Upper lobe of left lung (tissue), 6 donors: ENCODE results near the gene SPOCK1. TPM values are rescaled to one million over a fixed set of nuclear protein-coding genes. Genes with fewer than 3 reads are reported as not detected.

ENCODE experiments used
- ATAC-seq, 2 donors: fragments of 200-7000 bp; cut with Tn5 transposase; one replicate each; pipeline ENCODE4 v1.9.1; 2022; ENCODE audit warnings: mild to moderate bottlenecking in 2 of 2, moderate library complexity in 2 of 2; ENCODE audit not compliant: low FRiP score in 2 of 2
- DNase-seq, 2 donors: peaks; one replicate each; pipeline ENCODE4 v3.0.0-alpha.2; 2019 to 2020
- H3K27ac ChIP-seq, 4 donors: fragments of 200-600 bp; sonication (generic); one replicate each; pipeline ENCODE4 v1.5.1; 2016 to 2019
- H3K27me3 ChIP-seq, 4 donors: fragments of 200-600 bp; sonication (generic); one replicate each; pipeline ENCODE4 v1.5.1; 2017 to 2019
- H3K36me3 ChIP-seq, 4 donors: fragments of 200-600 bp; sonication (generic); one replicate each; pipeline ENCODE4 v1.5.1; 2016 to 2019
- H3K4me1 ChIP-seq, 4 donors: fragments of 200-600 bp; sonication (generic); one replicate each; pipeline ENCODE4 v1.5.1; 2018 to 2019
- H3K4me3 ChIP-seq, 4 donors: fragments of 200-600 bp; sonication (generic); one replicate each; pipeline ENCODE4 v1.5.1; 2017 to 2019; ENCODE audit warnings: mild to moderate bottlenecking in 2 of 4, moderate library complexity in 1 of 4
- H3K9me3 ChIP-seq, 4 donors: fragments of 200-600 bp; sonication (generic); one replicate each; pipeline ENCODE4 v1.5.1; 2018 to 2019
- EP300 ChIP-seq, 4 donors: sonication (generic); formaldehyde crosslinking; IDR thresholded peaks; one replicate each; pipeline ENCODE4 v1.5.1; 2017; ENCODE audit warnings: antibody characterized with exemption in 4 of 4, control low read depth in 2 of 4
- POLR2A ChIP-seq, 4 donors: fragments of 450-650 bp; IDR thresholded peaks; one replicate each; pipeline ENCODE4 v1.5.1; 2016 to 2017; ENCODE audit warnings: antibody characterized with exemption in 4 of 4, mild to moderate bottlenecking in 2 of 4
- POLR2AphosphoS5 ChIP-seq, 2 donors: sonication (generic); formaldehyde crosslinking; IDR thresholded peaks; one replicate each; pipeline ENCODE4 v1.5.1; 2017; ENCODE audit warnings: antibody characterized with exemption in 2 of 2
- WGBS, 2 donors: methylation state at CpG; one replicate each; pipeline ENCODE4 v1.1.5; 2017 to 2018; 5-methylcytosine and 5-hydroxymethylcytosine counted together
- total RNA-seq, 6 donors: library from RNA; depleted of rRNA in 4 of 6; stranded (reverse); fragments of >200 nt in 4 of 6; gene quantifications; one replicate each; pipeline versions ENCODE4 v1.1.0 to v1.2.1, GENCODE V29; 2016 to 2021
- TF ChIP-seq, protein P1 (sequence below), 6 experiments: fragments of 450-650 bp in 4 of 6; fragments of 200-600 bp in 2 of 6; sonication (generic) in 2 of 6; IDR thresholded peaks; one replicate each; pipeline ENCODE4 v1.5.1; 2016 to 2019; ENCODE audit warnings: antibody characterized with exemption in 6 of 6
- donor health status: DM: no; HTN: no; CAD: no; lungs with moderate emphysema.
- donor health status: DM: no; HTN: yes; CAD: no; lungs with severe emphysema.

SPOCK1 gene
- total RNA-seq, 6 donors from 2014 or later, result 0.33 to 16.6 (median 2.0) TPM; not detected in 1

GRCh38 chr5:137144656-137145055, 354.5 kb downstream of the SPOCK1 start:
- TF ChIP-seq POLR2AphosphoS5 (IDR thresholded peaks at IDR 0.05) (no peak), POLR2A (IDR thresholded peaks at IDR 0.05) (no peak), EP300 (IDR thresholded peaks at IDR 0.05) (no peak)
- TF ChIP-seq, protein P1, sequence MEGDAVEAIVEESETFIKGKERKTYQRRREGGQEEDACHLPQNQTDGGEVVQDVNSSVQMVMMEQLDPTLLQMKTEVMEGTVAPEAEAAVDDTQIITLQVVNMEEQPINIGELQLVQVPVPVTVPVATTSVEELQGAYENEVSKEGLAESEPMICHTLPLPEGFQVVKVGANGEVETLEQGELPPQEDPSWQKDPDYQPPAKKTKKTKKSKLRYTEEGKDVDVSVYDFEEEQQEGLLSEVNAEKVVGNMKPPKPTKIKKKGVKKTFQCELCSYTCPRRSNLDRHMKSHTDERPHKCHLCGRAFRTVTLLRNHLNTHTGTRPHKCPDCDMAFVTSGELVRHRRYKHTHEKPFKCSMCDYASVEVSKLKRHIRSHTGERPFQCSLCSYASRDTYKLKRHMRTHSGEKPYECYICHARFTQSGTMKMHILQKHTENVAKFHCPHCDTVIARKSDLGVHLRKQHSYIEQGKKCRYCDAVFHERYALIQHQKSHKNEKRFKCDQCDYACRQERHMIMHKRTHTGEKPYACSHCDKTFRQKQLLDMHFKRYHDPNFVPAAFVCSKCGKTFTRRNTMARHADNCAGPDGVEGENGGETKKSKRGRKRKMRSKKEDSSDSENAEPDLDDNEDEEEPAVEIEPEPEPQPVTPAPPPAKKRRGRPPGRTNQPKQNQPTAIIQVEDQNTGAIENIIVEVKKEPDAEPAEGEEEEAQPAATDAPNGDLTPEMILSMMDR (IDR thresholded peaks at IDR 0.05), result no peak
- 64 to 66% methylated on average over 4 of the region's 4 CpGs for WGBS, 2 donors
- ATAC-seq (no peak), DNase-seq (no peak)
- Histone ChIP-seq H3K36me3 (no peaks in the 10 kb centered on the region), H3K9me3 (no peaks in the 10 kb centered on the region), H3K27me3 (no peaks in the 10 kb centered on the region), H3K4me1 (no peaks in the 10 kb centered on the region), H3K4me3 (no peak overlapping the region), H3K27ac (no peak overlapping the region)

- no peaks in the 10 kb centered on the region for H3K9me3 ChIP-seq
- 78 to 79% methylated on average over 7 of the region's 7 CpGs for WGBS, 2 donors
- DNase-seq, result peak in 1 of 2 donors; percentile 56
- ATAC-seq, result peak in 1 of 2 donors; percentile 81
- H3K4me3 ChIP-seq, result no peak overlapping the region
- no peak overlapping the region for H3K27ac ChIP-seq
- no peaks in the 10 kb centered on the region for H3K27me3 ChIP-seq
- H3K36me3 ChIP-seq, result no peaks in the 10 kb centered on the region
- TF ChIP-seq EP300 (IDR thresholded peaks at IDR 0.05), result no peak
- TF ChIP-seq, protein P1 (IDR thresholded peaks at IDR 0.05), result no peak
- H3K4me1 ChIP-seq, result no peaks in the 10 kb centered on the region
These were observed 356.1 kb downstream of the SPOCK1 start for GRCh38 chr5:137142764-137143605.

DNA sequence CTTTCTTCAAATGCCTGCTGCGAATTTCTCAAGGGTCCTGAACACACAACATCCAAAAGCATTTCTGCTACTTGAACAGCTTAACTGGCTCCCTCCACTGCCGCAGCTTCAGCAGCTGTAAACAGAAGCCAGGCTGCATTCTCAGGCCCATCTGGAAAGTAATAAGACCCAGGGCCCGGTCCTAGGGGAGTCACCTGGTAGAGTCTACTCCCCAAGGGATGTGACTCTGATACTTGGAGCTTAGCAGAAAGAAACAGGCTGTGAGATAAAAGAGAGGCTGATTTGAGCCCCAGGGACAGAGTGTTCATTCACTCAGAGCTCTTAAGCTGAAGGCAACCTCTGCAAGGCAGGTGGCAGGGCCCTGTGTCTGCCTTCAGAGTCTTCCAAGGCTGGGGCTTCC, 356.8 kb downstream of the SPOCK1 start:
- H3K4me1 ChIP-seq, result no peaks in the 10 kb centered on the region
- ATAC-seq (no peak), DNase-seq (no peak)
- H3K36me3 ChIP-seq, result no peaks in the 10 kb centered on the region
- H3K27me3 ChIP-seq, result no peaks in the 10 kb centered on the region
- TF ChIP-seq, protein P1 (IDR thresholded peaks at IDR 0.05), result no peak
- no peak for TF ChIP-seq EP300 (IDR thresholded peaks at IDR 0.05)
- no peak for TF ChIP-seq POLR2AphosphoS5 (IDR thresholded peaks at IDR 0.05)
- no peak for TF ChIP-seq POLR2A (IDR thresholded peaks at IDR 0.05)
- H3K27ac ChIP-seq, result no peak overlapping the region
- 65 to 70% methylated on average over 3 of the region's 3 CpGs for WGBS, 2 donors
- H3K9me3 ChIP-seq, result no peaks in the 10 kb centered on the region
- no peak overlapping the region for H3K4me3 ChIP-seq

DNA sequence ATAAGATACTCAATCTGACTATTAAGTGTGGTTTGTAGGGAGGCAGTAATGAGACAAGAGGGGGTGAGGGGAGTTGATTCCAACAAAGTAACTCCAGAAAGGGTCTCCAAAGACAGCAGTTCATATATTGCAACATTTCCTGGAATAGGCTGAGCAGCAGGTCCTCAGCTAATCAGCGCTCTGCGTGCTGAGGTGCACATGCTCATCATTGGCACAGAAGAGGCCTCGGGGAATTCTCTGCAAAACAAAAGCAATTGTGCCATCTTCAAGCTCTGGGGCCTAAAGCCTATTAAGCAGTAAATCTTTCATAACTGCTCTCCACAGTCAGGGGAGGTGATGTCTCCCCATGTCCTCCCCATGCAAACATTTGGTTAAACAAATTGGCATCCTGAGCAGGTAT, 357.3 kb downstream of the SPOCK1 start:
- H3K4me3 ChIP-seq, result no peak overlapping the region
- no peaks in the 10 kb centered on the region for H3K9me3 ChIP-seq
- DNase-seq, result no peak
- no peaks in the 10 kb centered on the region for H3K27me3 ChIP-seq
- WGBS, 2 donors, result 42 to 54% methylated on average over 2 to 3 of the region's 3 CpGs
- no peaks in the 10 kb centered on the region for H3K36me3 ChIP-seq
- TF ChIP-seq POLR2A (IDR thresholded peaks at IDR 0.05), result no peak
- TF ChIP-seq EP300 (IDR thresholded peaks at IDR 0.05), result no peak
- TF ChIP-seq, protein P1 (IDR thresholded peaks at IDR 0.05), result no peak
- no peak for TF ChIP-seq POLR2AphosphoS5 (IDR thresholded peaks at IDR 0.05)
- ATAC-seq, result no peak
- no peaks in the 10 kb centered on the region for H3K4me1 ChIP-seq
- H3K27ac ChIP-seq, result no peak overlapping the region
